WTC11 (cell line): Measurements from ENCODE around the gene ITGB3. TPM values are rescaled to one million over a fixed set of nuclear protein-coding genes. Genes with fewer than 3 reads are reported as not detected.

Source experiments
- ATAC-seq: fragments of 200-7000 bp; cut with Tn5 transposase; 2 replicates; pipeline ENCODE4 v1.10.0; 2021; ENCODE audit warnings: mild to moderate bottlenecking, moderate library complexity
- CTCF ChIA-PET: fragments of 300-600 bp; sonication (Branson Sonifier 250); formaldehyde crosslinking; loops from one replicate; lab custom pipeline; 2021; ENCODE audit warnings: antibody characterized with exemption; lab: Charles Lee
- POLR2A ChIA-PET: fragments of 350-600 bp; sonication (Branson Sonifier 250); formaldehyde crosslinking; loops from one replicate; lab custom pipeline; 2021; ENCODE audit warnings: antibody characterized with exemption; lab: Charles Lee
- DNase-seq: peaks from one replicate; pipeline ENCODE4 v3.0.0; 2021; ENCODE audit warnings: low spot score
- H3K27ac Mint-ChIP-seq: 2 replicates; pipeline ENCODE4 v1.8.0; 2021; ENCODE audit warnings: mixed read lengths
- H3K27me3 Mint-ChIP-seq: 2 replicates; pipeline ENCODE4 v1.8.0; 2021; ENCODE audit warnings: low read depth, mild to moderate bottlenecking, moderate library complexity, mixed read lengths
- H3K36me3 Mint-ChIP-seq: 2 replicates; pipeline ENCODE4 v1.8.0; 2021; ENCODE audit warnings: mixed read lengths
- H3K4me1 Mint-ChIP-seq: 2 replicates; pipeline ENCODE4 v1.8.0; 2022; ENCODE audit warnings: mixed read lengths
- H3K4me3 Mint-ChIP-seq: 2 replicates; pipeline ENCODE4 v1.8.0; 2021; ENCODE audit warnings: mild to moderate bottlenecking, moderate library complexity, mixed read lengths
- H3K9me3 Mint-ChIP-seq: 2 replicates; pipeline ENCODE4 v1.8.0; 2021; ENCODE audit warnings: mixed read lengths
- CDX4 ChIP-seq: fragments of 250-450 bp; sonication (Bioruptor Pico); IDR thresholded peaks from 2 replicates; pipeline ENCODE4 v1.9.0; 2021; ENCODE audit warnings: moderate library complexity, mild to moderate bottlenecking, inconsistent platforms, borderline replicate concordance
- CTCF ChIP-seq: fragments of 200-600 bp; IDR thresholded peaks from 2 replicates; pipeline ENCODE4 v1.8.0; 2022; ENCODE audit warnings: antibody characterized with exemption
- ELF4 ChIP-seq: sonication (generic); formaldehyde crosslinking; IDR thresholded peaks from 2 replicates; pipeline ENCODE4 v1.8.1; 2022; ENCODE audit warnings: low read depth, mild to moderate bottlenecking, moderate library complexity, missing genetic modification reagents
- MAX ChIP-seq: sonication (generic); formaldehyde crosslinking; IDR thresholded peaks from 2 replicates; pipeline ENCODE4 v1.8.0; 2022; ENCODE audit warnings: mild to moderate bottlenecking, missing genetic modification reagents
- MLX ChIP-seq: sonication (generic); formaldehyde crosslinking; IDR thresholded peaks from 2 replicates; pipeline ENCODE4 v1.8.1; 2023; ENCODE audit warnings: mild to moderate bottlenecking, missing genetic modification reagents, moderate library complexity
- MYBL2 ChIP-seq: sonication (generic); formaldehyde crosslinking; IDR thresholded peaks from 2 replicates; pipeline ENCODE4 v1.8.1; 2023; ENCODE audit warnings: mild to moderate bottlenecking, moderate library complexity, missing genetic modification reagents
- PREB ChIP-seq: sonication (generic); formaldehyde crosslinking; IDR thresholded peaks from 2 replicates; pipeline ENCODE4 v1.8.1; 2022; ENCODE audit warnings: mild to moderate bottlenecking, missing genetic modification reagents, moderate library complexity, borderline replicate concordance
- PRRX2 ChIP-seq: fragments of 250-450 bp; sonication (Bioruptor Pico); IDR thresholded peaks from 2 replicates; pipeline ENCODE4 v1.8.0; 2021; ENCODE audit warnings: mild to moderate bottlenecking
- STAT6 ChIP-seq: sonication (generic); formaldehyde crosslinking; conservative IDR thresholded peaks from 2 replicates; pipeline ENCODE4 v1.8.1; 2023; ENCODE audit warnings: mild to moderate bottlenecking, low read depth, missing genetic modification reagents, moderate library complexity
- ZNF532 ChIP-seq: fragments of 250-450 bp; sonication (Bioruptor Pico); IDR thresholded peaks from 2 replicates; pipeline ENCODE4 v1.9.0; 2021; ENCODE audit warnings: mild to moderate bottlenecking, borderline replicate concordance
- ZSCAN18 ChIP-seq: fragments of 250-450 bp; sonication (Bioruptor Pico); IDR thresholded peaks from 2 replicates; pipeline ENCODE4 v2.1.2; 2022; ENCODE audit warnings: mild to moderate bottlenecking, moderate library complexity
- total RNA-seq: library from RNA; stranded (reverse); gene quantifications from 3 replicates; pipeline ENCODE4 v1.2.3, GENCODE V29; 2021

Gene ITGB3
- total RNA-seq, 1 experiment from 2014 or later: 0.04 TPM

- Mint-ChIP-seq H3K36me3 (peaks cover 13% of the 10 kb centered on the region), H3K27me3 (peaks cover 65% of the 10 kb centered on the region), H3K4me1 (peaks cover 14% of the 10 kb centered on the region), H3K27ac (no peak overlapping the region), H3K9me3 (peaks cover 19% of the 10 kb centered on the region), H3K4me3 (no peak overlapping the region)
- ATAC-seq (no peak), DNase-seq (no peak)
- ChIA-PET POLR2A (no interaction called here), CTCF (interaction anchor here (0.9 kb wide), 1 partner anchor 95 kb away, joined by 4 read pairs; no protein-coding TSS in a partner anchor)
- no peak for TF ChIP-seq MYBL2 (CRISPR knock-in tag)
- TF ChIP-seq ELF4 (CRISPR knock-in tag): no peak
- TF ChIP-seq CDX4 (CRISPR knock-in tag): no peak
- TF ChIP-seq ZNF532 (CRISPR knock-in tag): no peak
- no peak for TF ChIP-seq CTCF
- no peak for TF ChIP-seq ZSCAN18 (CRISPR knock-in tag)
- no peak for TF ChIP-seq PRRX2
Observed at GRCh38 chr17:47221154-47221553, 32.5 kb upstream of the ITGB3 start.

GRCh38 chr17:47222047-47222446 lies 31.6 kb upstream of the ITGB3 start:
- POLR2A ChIA-PET: no interaction called here
- peaks cover 19% of the 10 kb centered on the region for H3K9me3 Mint-ChIP-seq
- no peak for TF ChIP-seq STAT6 (CRISPR knock-in tag)
- TF ChIP-seq MLX: no peak
- TF ChIP-seq PREB (CRISPR knock-in tag): no peak
- no peak for TF ChIP-seq MAX
- no peak for TF ChIP-seq PRRX2
- H3K36me3 Mint-ChIP-seq: peaks cover 13% of the 10 kb centered on the region
- peaks cover 65% of the 10 kb centered on the region for H3K27me3 Mint-ChIP-seq
- DNase-seq (no peak), ATAC-seq (no peak)
- CTCF ChIA-PET: no interaction called here
- peaks cover 14% of the 10 kb centered on the region for H3K4me1 Mint-ChIP-seq
- H3K4me3 Mint-ChIP-seq: no peak overlapping the region
- H3K27ac Mint-ChIP-seq: no peak overlapping the region
